Fibroblast of pulmonary artery (primary cell): ENCODE data around the gene TMEM239.
A peak's percentile ranks its signal among the peaks of the same experiment; 100 is the strongest.

Source experiments
- DNase-seq: peaks from one replicate; pipeline ENCODE4 v3.0.0-alpha.2; 2010; ENCODE audit warnings: low read depth
- H3K4me3 ChIP-seq: replicated peaks from 2 replicates; pipeline ENCODE4 v1.5.1; 2011; ENCODE audit warnings: low read depth, mild to moderate bottlenecking, control low read depth, low read length, moderate library complexity
- CTCF ChIP-seq: IDR thresholded peaks from 2 replicates; pipeline ENCODE4 v1.5.1; 2011; ENCODE audit warnings: mild to moderate bottlenecking, control low read depth, low read length, inconsistent platforms; ENCODE audit errors: missing control alignments

The TMEM239 gene

GRCh38 chr20:2814587-2815051 is 1.5 kb upstream of the TMEM239 start, which contains the start of gene C20orf141:
Gene C20orf141 (plus strand): TSS chr20:2814987. CDS start chr20:2815185, 198 bp downstream.
- DNase-seq = peak; percentile 97
- no peak within 1 kb of the TSS for H3K4me3 ChIP-seq
- TF ChIP-seq CTCF = no peak

- no peak for DNase-seq
- no peak for TF ChIP-seq CTCF
- no peak overlapping the region for H3K4me3 ChIP-seq
Observed at GRCh38 chr20:2815242-2815900, 793 bp upstream of the TMEM239 start.

GRCh38 chr20:2816583-2817340 is 598 bp downstream of the TMEM239 start:
- no peak overlapping the region for H3K4me3 ChIP-seq
- TF ChIP-seq CTCF = no peak
- DNase-seq = no peak

- no peak for TF ChIP-seq CTCF
- H3K4me3 ChIP-seq = no peak overlapping the region
Observed at GRCh38 chr20:2817341-2817726, 1.2 kb downstream of the TMEM239 start.

GRCh38 chr20:2817891-2818595 is 1.9 kb downstream of the TMEM239 start:
- H3K4me3 ChIP-seq = no peak overlapping the region
- no peak for TF ChIP-seq CTCF
- no peak for DNase-seq

More at GRCh38 chr20:2817341-2817726, 1.2 kb downstream of the TMEM239 start:
- no peak for DNase-seq

GRCh38 chr20:2820084-2820895 is 4.1 kb downstream of the TMEM239 start:
- no peak overlapping the region for H3K4me3 ChIP-seq
- no peak for TF ChIP-seq CTCF
- DNase-seq = peak; percentile 76
